ENCODE results near the gene IP6K3. TPM values are rescaled to one million over a fixed set of nuclear protein-coding genes. Genes with fewer than 3 reads are reported as not detected.

The IP6K3 gene
- total RNA-seq, 4 donors from 2014 or later, result 0.88 to 5.8 (median 1.6) TPM

DNA sequence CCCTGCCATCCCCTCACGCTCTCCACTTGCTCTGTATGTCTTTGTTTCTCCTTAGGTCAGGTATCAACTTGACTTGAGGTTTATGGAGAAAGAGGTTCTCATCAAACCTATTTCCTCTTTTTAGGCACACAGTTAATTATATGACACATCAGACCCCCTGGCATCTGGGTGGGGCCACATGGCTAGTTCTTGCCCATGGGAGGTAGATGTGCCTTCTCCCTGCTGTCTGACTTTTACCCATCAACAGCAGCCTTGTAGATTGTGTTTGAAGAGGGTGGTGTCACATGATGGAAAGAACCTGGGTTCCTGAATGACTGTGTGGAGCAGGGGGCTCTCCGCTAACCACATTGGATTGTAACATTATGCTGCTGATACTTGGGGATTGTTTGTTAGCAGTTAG, 28.0 kb downstream of the IP6K3 start:
- H3K4me1 ChIP-seq, result peaks cover 0 to 10% (median 0%) of the 10 kb centered on the region in 4 donors

DNA sequence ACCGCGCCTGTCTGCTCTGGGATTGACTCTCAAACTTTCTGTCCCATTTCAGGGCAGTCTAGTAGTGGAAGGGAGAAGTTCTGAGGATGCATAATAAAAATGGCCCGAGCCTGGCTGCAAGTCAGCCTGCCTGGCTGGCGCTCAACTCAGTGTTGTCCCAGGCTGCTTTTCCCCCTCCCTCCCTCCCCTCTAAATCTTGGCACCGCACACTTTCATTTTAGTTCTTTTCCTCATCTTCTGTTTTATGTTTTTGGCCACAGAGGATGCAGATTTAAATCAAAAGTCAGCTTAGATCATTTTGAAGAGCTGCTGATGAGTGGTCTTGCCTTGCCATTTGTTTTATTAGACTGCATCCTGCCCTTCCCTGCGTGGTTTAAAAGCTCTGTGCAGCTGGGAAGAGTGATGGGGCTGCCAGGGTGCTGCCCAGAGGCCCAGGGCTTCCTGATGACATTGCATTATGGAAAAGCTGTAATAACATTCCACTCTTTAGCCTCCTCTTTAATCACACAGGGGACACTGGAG, 28.7 kb downstream of the IP6K3 start:
- H3K4me3 ChIP-seq, result no peak overlapping the region
- H3K27me3 ChIP-seq, result no peaks in the 10 kb centered on the region
- DNase-seq, result no peak
- peaks cover 0 to 10% (median 0%) of the 10 kb centered on the region in 4 donors for H3K4me1 ChIP-seq
- no peaks in the 10 kb centered on the region for H3K9me3 ChIP-seq
- peak overlapping the region in 2 of 4 donors; percentile 26 to 34 for H3K27ac ChIP-seq
- H3K36me3 ChIP-seq, result no peaks in the 10 kb centered on the region
- TF ChIP-seq POLR2A (IDR thresholded peaks at IDR 0.05), result no peak
- TF ChIP-seq, protein P1, sequence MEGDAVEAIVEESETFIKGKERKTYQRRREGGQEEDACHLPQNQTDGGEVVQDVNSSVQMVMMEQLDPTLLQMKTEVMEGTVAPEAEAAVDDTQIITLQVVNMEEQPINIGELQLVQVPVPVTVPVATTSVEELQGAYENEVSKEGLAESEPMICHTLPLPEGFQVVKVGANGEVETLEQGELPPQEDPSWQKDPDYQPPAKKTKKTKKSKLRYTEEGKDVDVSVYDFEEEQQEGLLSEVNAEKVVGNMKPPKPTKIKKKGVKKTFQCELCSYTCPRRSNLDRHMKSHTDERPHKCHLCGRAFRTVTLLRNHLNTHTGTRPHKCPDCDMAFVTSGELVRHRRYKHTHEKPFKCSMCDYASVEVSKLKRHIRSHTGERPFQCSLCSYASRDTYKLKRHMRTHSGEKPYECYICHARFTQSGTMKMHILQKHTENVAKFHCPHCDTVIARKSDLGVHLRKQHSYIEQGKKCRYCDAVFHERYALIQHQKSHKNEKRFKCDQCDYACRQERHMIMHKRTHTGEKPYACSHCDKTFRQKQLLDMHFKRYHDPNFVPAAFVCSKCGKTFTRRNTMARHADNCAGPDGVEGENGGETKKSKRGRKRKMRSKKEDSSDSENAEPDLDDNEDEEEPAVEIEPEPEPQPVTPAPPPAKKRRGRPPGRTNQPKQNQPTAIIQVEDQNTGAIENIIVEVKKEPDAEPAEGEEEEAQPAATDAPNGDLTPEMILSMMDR (IDR thresholded peaks at IDR 0.05), result no peak

More for the DNA sequence above, 28.0 kb downstream of the IP6K3 start:
- Histone ChIP-seq H3K27me3 (no peaks in the 10 kb centered on the region), H3K27ac (peak overlapping the region in 1 of 4 donors; percentile 26), H3K9me3 (no peaks in the 10 kb centered on the region), H3K4me3 (no peak overlapping the region), H3K36me3 (no peaks in the 10 kb centered on the region)
- no peak for DNase-seq
- TF ChIP-seq, protein P1 (IDR thresholded peaks at IDR 0.05), result no peak
- no peak for TF ChIP-seq POLR2A (IDR thresholded peaks at IDR 0.05)

DNA sequence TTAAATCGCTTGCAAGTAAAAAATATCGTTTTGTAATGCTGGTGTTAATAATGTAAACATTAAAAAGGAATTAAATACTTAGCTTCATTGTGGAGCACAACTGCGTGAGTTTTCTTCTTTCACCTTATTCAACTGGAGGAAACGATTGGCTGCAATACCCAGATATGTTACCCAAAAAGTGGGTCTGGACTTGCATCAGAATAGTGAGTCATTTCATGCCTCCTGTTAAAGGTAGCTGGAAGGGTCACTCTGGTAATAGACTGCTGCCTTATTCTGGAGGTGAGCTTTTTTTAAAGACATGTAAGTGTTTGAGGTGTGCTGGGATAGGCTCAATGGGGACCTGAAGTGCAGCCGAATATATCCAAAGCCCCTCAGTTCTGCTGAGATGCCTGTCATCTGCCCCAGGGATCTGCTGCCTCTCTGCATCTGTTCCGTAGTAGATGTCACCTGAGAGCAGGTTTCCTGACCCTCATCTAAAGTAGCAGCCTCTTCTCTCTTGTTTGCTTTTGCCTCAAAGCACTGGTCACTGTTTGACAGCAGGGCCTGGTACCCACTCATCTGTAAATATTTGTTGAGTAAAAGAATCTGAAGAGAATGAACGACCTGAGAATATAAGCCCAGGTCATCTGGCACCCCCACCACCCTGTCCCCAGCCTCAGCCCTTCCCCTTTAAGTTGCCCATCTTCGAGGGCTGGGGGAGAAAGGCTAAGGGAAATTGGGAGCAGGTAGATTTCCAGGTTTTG, 29.6 kb downstream of the IP6K3 start:
- Histone ChIP-seq H3K9me3 (no peaks in the 10 kb centered on the region), H3K27ac (peak overlapping the region in 1 of 4 donors; percentile 15), H3K4me1 (peaks cover 0 to 10% (median 0%) of the 10 kb centered on the region in 4 donors), H3K4me3 (no peak overlapping the region), H3K27me3 (no peaks in the 10 kb centered on the region), H3K36me3 (no peaks in the 10 kb centered on the region)
- no peak for DNase-seq
- no peak for TF ChIP-seq POLR2A (IDR thresholded peaks at IDR 0.05)
- TF ChIP-seq, protein P1 (IDR thresholded peaks at IDR 0.05), result no peak

DNA sequence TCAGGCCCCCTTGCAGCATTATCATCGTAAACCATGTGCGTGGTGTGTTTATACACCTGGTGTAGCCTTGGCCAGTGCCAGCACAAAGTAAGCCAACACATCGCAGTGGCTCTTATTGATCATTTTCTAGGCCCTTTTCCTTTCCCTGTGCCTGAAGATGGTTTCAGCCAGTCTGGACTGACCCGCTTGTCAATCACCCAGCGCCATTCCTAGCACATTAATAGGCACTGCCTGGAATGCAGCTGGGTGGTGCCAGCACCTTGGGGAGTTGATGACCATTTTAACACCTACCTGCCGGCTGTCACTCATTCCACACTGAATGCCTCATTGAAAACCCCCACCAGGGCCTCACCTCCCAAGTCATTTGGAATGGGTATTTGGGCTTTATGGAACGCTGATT, 30.3 kb downstream of the IP6K3 start:
- H3K9me3 ChIP-seq, result no peaks in the 10 kb centered on the region
- no peak for DNase-seq
- H3K36me3 ChIP-seq, result no peaks in the 10 kb centered on the region
- no peak for TF ChIP-seq POLR2A (IDR thresholded peaks at IDR 0.05)
- TF ChIP-seq, protein P1 (IDR thresholded peaks at IDR 0.05), result no peak
- H3K4me1 ChIP-seq, result peaks cover 0 to 10% (median 0%) of the 10 kb centered on the region in 4 donors
- no peaks in the 10 kb centered on the region for H3K27me3 ChIP-seq
- H3K4me3 ChIP-seq, result no peak overlapping the region
- no peak overlapping the region for H3K27ac ChIP-seq

DNA sequence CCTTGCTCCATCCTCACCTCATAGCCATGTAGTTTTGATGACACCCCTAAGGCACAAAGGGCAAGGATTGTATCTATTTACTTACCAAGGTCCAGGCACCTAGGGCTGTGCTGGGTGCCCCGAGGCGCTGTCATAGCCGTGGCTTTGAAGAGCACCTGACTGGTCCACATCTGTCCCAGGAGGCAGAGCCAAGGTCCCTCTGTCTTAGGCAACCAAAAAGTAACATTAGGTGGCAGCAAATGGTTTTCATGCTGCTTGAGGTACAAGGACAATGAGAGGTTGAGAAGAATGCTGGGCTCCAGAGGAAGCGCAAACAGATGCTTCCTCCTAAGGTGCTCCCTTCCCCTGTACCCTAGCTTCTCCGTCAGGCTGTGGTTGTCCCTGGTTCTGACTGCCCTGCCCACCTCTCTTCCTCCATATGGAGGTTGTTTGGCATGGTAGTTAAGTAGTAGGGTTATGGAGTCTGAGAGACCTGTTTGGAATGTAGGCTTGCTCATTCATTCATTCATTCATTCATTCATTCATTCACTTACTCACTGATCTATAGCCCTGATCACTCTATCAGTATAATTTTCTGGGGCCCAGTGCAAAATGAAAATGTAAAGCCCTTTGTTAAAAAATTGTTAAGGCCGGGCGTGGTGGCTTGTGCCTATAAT, 32.2 kb downstream of the IP6K3 start:
- Histone ChIP-seq H3K4me3 (no peak overlapping the region), H3K9me3 (no peaks in the 10 kb centered on the region), H3K27me3 (no peaks in the 10 kb centered on the region), H3K27ac (no peak overlapping the region), H3K4me1 (peaks cover 0 to 16% (median 2%) of the 10 kb centered on the region in 4 donors), H3K36me3 (no peaks in the 10 kb centered on the region)
- TF ChIP-seq POLR2A (IDR thresholded peaks at IDR 0.05), result no peak
- TF ChIP-seq, protein P1 (IDR thresholded peaks at IDR 0.05), result no peak
- peak in 1 of 3 donors; percentile 34 for DNase-seq
